Measurements from ENCODE around the gene SAPCD2.

GRCh38 chr9:137085920-137086530 lies 15.7 kb upstream of the SAPCD2 start:
- no peak for TF ChIP-seq CTCF (IDR thresholded peaks at IDR 0.05)
- TF ChIP-seq REST (IDR thresholded peaks at IDR 0.05; ENCODE audit: insufficient read depth in 1 of 2, low read depth in 2 of 2, low read length in 1 of 2), result no peak
